Keratinocyte (primary cell): Measurements from ENCODE around the gene TRAPPC14. TPM values are rescaled to one million over a fixed set of nuclear protein-coding genes. Genes with fewer than 3 reads are reported as not detected.

Experiments
- DNase-seq: peaks from one replicate; pipeline ENCODE4 v3.0.0-alpha.2; 2011; ENCODE audit warnings: low read depth, missing footprints, low spot score
- FAIRE-seq: peaks from 2 replicates; lab custom pipeline; 2011; peaks lifted over from hg19 to GRCh38; lab: Jason Lieb, UNC
- H2AFZ ChIP-seq: 2 replicates; pipeline ENCODE4 v1.6.0; 2012; ENCODE audit warnings: low read length, control low read depth, inconsistent platforms; ENCODE audit not compliant: control insufficient read depth
- H3K27ac ChIP-seq: 2 replicates; pipeline ENCODE4 v1.5.1; 2011; ENCODE audit warnings: low read length; ENCODE audit not compliant: control insufficient read depth, insufficient read depth
- H3K27me3 ChIP-seq: 3 replicates; pipeline ENCODE4 v1.6.0; 2011; ENCODE audit warnings: low read length; ENCODE audit not compliant: control insufficient read depth, insufficient read depth; ENCODE audit errors: extremely low read depth
- H3K36me3 ChIP-seq, 2 experiments: 2 replicates in 1 of 2; 3 replicates in 1 of 2; pipeline ENCODE4 v1.5.1; 2011; ENCODE audit warnings: low read length in 2 of 2, mild to moderate bottlenecking in 1 of 2; ENCODE audit not compliant: control insufficient read depth in 2 of 2, insufficient read depth in 2 of 2; ENCODE audit errors: extremely low read depth in 1 of 2
- H3K4me1 ChIP-seq: 3 replicates; pipeline ENCODE4 v1.5.1; 2011; ENCODE audit warnings: low read length; ENCODE audit not compliant: control insufficient read depth, insufficient read depth; ENCODE audit errors: extremely low read depth
- H3K4me2 ChIP-seq: 3 replicates; pipeline ENCODE4 v1.6.0; 2011; ENCODE audit warnings: low read depth, low read length; ENCODE audit not compliant: control insufficient read depth, insufficient read depth; ENCODE audit errors: extremely low read depth
- H3K4me3 ChIP-seq, 3 experiments: fragments of 200-600 bp in 1 of 3; sonication (generic) in 1 of 3; 2 replicates in 2 of 3; 3 replicates in 1 of 3; pipeline ENCODE4 v1.5.1; 2011 to 2016; ENCODE audit warnings: low read length in 3 of 3, mild to moderate bottlenecking in 3 of 3, control low read depth in 2 of 3, inconsistent platforms in 1 of 3, low read depth in 1 of 3, mixed read lengths in 1 of 3, mixed run types in 1 of 3, moderate library complexity in 1 of 3; ENCODE audit not compliant: control insufficient read depth in 2 of 3, insufficient read depth in 2 of 3; ENCODE audit errors: extremely low read depth in 1 of 3
- H3K79me2 ChIP-seq: 2 replicates; pipeline ENCODE4 v1.6.0; 2012; ENCODE audit warnings: low read length; ENCODE audit not compliant: control insufficient read depth, insufficient read depth
- H3K9ac ChIP-seq: 3 replicates; pipeline ENCODE4 v1.6.0; 2011; ENCODE audit warnings: low read length; ENCODE audit not compliant: control insufficient read depth, insufficient read depth; ENCODE audit errors: extremely low read depth
- H3K9me1 ChIP-seq: 3 replicates; pipeline ENCODE4 v1.6.0; 2011; ENCODE audit warnings: low read length; ENCODE audit not compliant: control insufficient read depth, insufficient read depth; ENCODE audit errors: extremely low read depth
- H3K9me3 ChIP-seq: 2 replicates; pipeline ENCODE4 v1.5.1; 2012; ENCODE audit warnings: low read depth, low read length; ENCODE audit not compliant: control insufficient read depth
- H4K20me1 ChIP-seq: 3 replicates; pipeline ENCODE4 v1.6.0; 2011; ENCODE audit warnings: low read length; ENCODE audit not compliant: control insufficient read depth, insufficient read depth; ENCODE audit errors: extremely low read depth
- CTCF ChIP-seq, 3 experiments: IDR thresholded peaks in 1 of 3; conservative IDR thresholded peaks in 1 of 3; optimal IDR thresholded peaks in 1 of 3; 2 replicates in 2 of 3; 3 replicates in 1 of 3; pipeline versions ENCODE3 to v1.5.1; 2011; ENCODE audit warnings: low read length in 3 of 3, mild to moderate bottlenecking in 3 of 3, moderate library complexity in 2 of 3, control low read depth in 1 of 3, inconsistent platforms in 1 of 3; ENCODE audit not compliant: insufficient read depth in 2 of 3; ENCODE audit errors: extremely low read depth in 1 of 3
- EZH2 ChIP-seq: IDR thresholded peaks from one replicate; pipeline ENCODE4 v1.6.1; 2012; ENCODE audit warnings: inconsistent platforms, mild to moderate bottlenecking, low read length, moderate library complexity
- dilution Hi-C: fragments of 300-500 bp; cut with MboI; formaldehyde crosslinking; loops from one replicate; pipeline ENCODE4 v1.7.0; 2020; ENCODE audit warnings: low sequenced_read_pairs; ENCODE audit not compliant: extremely low pct_ligation_motif_present
- polyA plus RNA-seq, 5 experiments: library from polyadenylated mRNA; depleted of rRNA in 3 of 5; stranded (reverse) in 3 of 5; stranded (forward) in 1 of 5; unstranded in 1 of 5; fragments of >200 nt; gene quantifications; 1 replicate in 1 of 5; 2 replicates in 3 of 5; 3 replicates in 1 of 5; pipeline versions ENCODE4 v1.2.1 to v1.2.3, GENCODE V29; 2011 to 2012; ENCODE audit warnings: missing spikeins in 2 of 5, low read depth in 1 of 5, low replicate concordance in 1 of 5

Gene TRAPPC14
- polyA plus RNA-seq, 1 donor (not counting 4 experiments of a cell fraction or from before 2014, with no cell fraction given): 4.7 TPM

- peaks cover 5% of the 10 kb centered on the region for H3K79me2 ChIP-seq
- FAIRE-seq: no peak
Measured at GRCh38 chr7:100106633-100107032, 51.9 kb downstream of the TRAPPC14 start.

GRCh38 chr7:100105534-100105933 is 53.0 kb downstream of the TRAPPC14 start:
- TF ChIP-seq CTCF (optimal IDR thresholded peaks at IDR 0.05 in 1 of 3, IDR thresholded peaks at IDR 0.05 in 1 of 3, conservative IDR thresholded peaks at IDR 0.05 in 1 of 3; ENCODE audit: extremely low read depth in 1 of 3, insufficient read depth in 2 of 3, low read length in 3 of 3) (no peak), EZH2 (no peak)
- H3K4me3 ChIP-seq: no peak overlapping the region
- H4K20me1 ChIP-seq: no peaks in the 10 kb centered on the region
- no peak overlapping the region for H3K4me2 ChIP-seq
- no peak for FAIRE-seq
- H3K36me3 ChIP-seq: peaks cover 5 to 42% of the 10 kb centered on the region in 2 experiments
- no peaks in the 10 kb centered on the region for H3K9me3 ChIP-seq
- H2AFZ ChIP-seq: no peak overlapping the region
- H3K27ac ChIP-seq: no peak overlapping the region
- H3K9me1 ChIP-seq: no peaks in the 10 kb centered on the region
- no peaks in the 10 kb centered on the region for H3K27me3 ChIP-seq
- peaks cover 5% of the 10 kb centered on the region for H3K4me1 ChIP-seq
- H3K79me2 ChIP-seq: peaks cover 9% of the 10 kb centered on the region
- DNase-seq: no peak
- dilution Hi-C loops: no loop called here
- H3K9ac ChIP-seq: no peak overlapping the region

More at GRCh38 chr7:100106633-100107032, 51.9 kb downstream of the TRAPPC14 start:
- H3K4me3 ChIP-seq: no peak overlapping the region
- peaks cover 10 to 45% of the 10 kb centered on the region in 2 experiments for H3K36me3 ChIP-seq
- TF ChIP-seq EZH2 (no peak), CTCF (optimal IDR thresholded peaks at IDR 0.05 in 1 of 3, IDR thresholded peaks at IDR 0.05 in 1 of 3, conservative IDR thresholded peaks at IDR 0.05 in 1 of 3; ENCODE audit: extremely low read depth in 1 of 3, insufficient read depth in 2 of 3, low read length in 3 of 3) (no peak)
- H3K9me1 ChIP-seq: no peaks in the 10 kb centered on the region
- no peaks in the 10 kb centered on the region for H4K20me1 ChIP-seq
- dilution Hi-C loops: no loop called here
- no peak overlapping the region for H2AFZ ChIP-seq
- H3K27me3 ChIP-seq: no peaks in the 10 kb centered on the region
- DNase-seq: no peak
- no peak overlapping the region for H3K9ac ChIP-seq
- H3K9me3 ChIP-seq: no peaks in the 10 kb centered on the region
- no peak overlapping the region for H3K27ac ChIP-seq
- no peak overlapping the region for H3K4me2 ChIP-seq
- H3K4me1 ChIP-seq: peaks cover 5% of the 10 kb centered on the region

Other genes starting within 250 kb of the TRAPPC14 start
- gene TRIM4, start 239.2 kb downstream of the TRAPPC14 start, polyA plus RNA-seq: 17.9 to 25.5 TPM (median 19.7 TPM) in 3 replicates
- gene GJC3, start 229.1 kb downstream of the TRAPPC14 start, polyA plus RNA-seq: not detected in 3 replicates
- gene AZGP1, start 182.7 kb downstream of the TRAPPC14 start, polyA plus RNA-seq: 0.14 to 1.3 TPM (median 1.3 TPM) in 3 replicates
- 20.6 to 26.8 TPM (median 24.7 TPM) in 3 replicates for gene ZKSCAN1, start 143.1 kb downstream of the TRAPPC14 start, polyA plus RNA-seq
- 11.2 to 12.9 TPM (median 12.6 TPM) in 3 replicates for gene ZSCAN21, start 108.9 kb downstream of the TRAPPC14 start, polyA plus RNA-seq
- 16.6 to 17.7 TPM (median 16.8 TPM) in 3 replicates for gene ZNF3, start 77.0 kb downstream of the TRAPPC14 start, polyA plus RNA-seq
- gene COPS6, start 69.8 kb downstream of the TRAPPC14 start, polyA plus RNA-seq: 144 to 184 TPM (median 171 TPM) in 3 replicates
- 23.7 to 60.0 TPM (median 46.8 TPM) in 3 replicates for gene MCM7, start 57.3 kb downstream of the TRAPPC14 start, polyA plus RNA-seq
- 13.7 to 15.2 TPM (median 14.2 TPM) in 3 replicates for gene AP4M1, start 57.1 kb downstream of the TRAPPC14 start, polyA plus RNA-seq
- 4.5 to 11.7 TPM (median 7.6 TPM) in 3 replicates for gene TAF6, start 39.4 kb downstream of the TRAPPC14 start, polyA plus RNA-seq
- gene CNPY4, start 39.1 kb downstream of the TRAPPC14 start, polyA plus RNA-seq: 7.7 to 9.9 TPM (median 9.8 TPM) in 3 replicates
- 0.21 to 0.50 TPM (median 0.46 TPM) in 3 replicates for gene MBLAC1, start 31.8 kb downstream of the TRAPPC14 start, polyA plus RNA-seq
- gene LAMTOR4, start 9.8 kb downstream of the TRAPPC14 start, polyA plus RNA-seq: 99.2 to 151 TPM (median 115 TPM) in 3 replicates
- gene GAL3ST4, start 9.9 kb upstream of the TRAPPC14 start, polyA plus RNA-seq: 1.5 to 2.7 TPM (median 1.5 TPM) in 3 replicates
- 0.55 to 0.81 TPM (median 0.61 TPM) in 3 replicates for gene GPC2, start 18.7 kb upstream of the TRAPPC14 start, polyA plus RNA-seq
- 0.10 to 0.28 TPM (median 0.15 TPM) in 3 replicates for gene STAG3, start 19.2 kb upstream of the TRAPPC14 start, polyA plus RNA-seq
- gene PVRIG, start 61.2 kb upstream of the TRAPPC14 start, polyA plus RNA-seq: 0.31 to 0.41 TPM (median 0.36 TPM) in 3 replicates
- not detected in 3 replicates for gene SPDYE3, start 149.0 kb upstream of the TRAPPC14 start, polyA plus RNA-seq
- gene PILRB, start 199.4 kb upstream of the TRAPPC14 start, polyA plus RNA-seq: 16.5 to 31.4 TPM (median 23.1 TPM) in 3 replicates
- 0.17 to 0.59 TPM (median 0.33 TPM) in 3 replicates for gene PILRA, start 214.8 kb upstream of the TRAPPC14 start, polyA plus RNA-seq